Smooth muscle cell (in vitro differentiated cells): ENCODE data around the gene CEACAM7. TPM values are rescaled to one million over a fixed set of nuclear protein-coding genes. Genes with fewer than 3 reads are reported as not detected.

Experiments
- DNase-seq: peaks from one replicate; lab custom pipeline; 2025; ENCODE audit not compliant: unreplicated experiment; lab: John Stamatoyannopoulos, UW
- H2AFZ ChIP-seq: fragments of 200-600 bp; sonication (generic); 2 replicates; pipeline ENCODE4 v1.6.0; 2016; ENCODE audit warnings: antibody characterized with exemption, low read depth, mild to moderate bottlenecking
- H3F3A ChIP-seq: fragments of 200-600 bp; sonication (generic); 2 replicates; pipeline ENCODE4 v1.6.0; 2017; ENCODE audit warnings: antibody characterized with exemption, low read depth
- H3K27ac ChIP-seq: fragments of 200-600 bp; sonication (generic); 2 replicates; pipeline ENCODE4 v1.5.1; 2016; ENCODE audit warnings: low read depth, mild to moderate bottlenecking
- H3K27me3 ChIP-seq: fragments of 200-600 bp; sonication (generic); 2 replicates; pipeline ENCODE4 v1.6.1; 2016; ENCODE audit warnings: low read depth, mild to moderate bottlenecking
- H3K36me3 ChIP-seq: fragments of 200-600 bp; sonication (generic); 2 replicates; pipeline ENCODE4 v1.5.1; 2016; ENCODE audit warnings: low read depth
- H3K4me1 ChIP-seq: fragments of 200-600 bp; sonication (generic); 2 replicates; pipeline ENCODE4 v1.5.1; 2016; ENCODE audit warnings: low read depth
- H3K4me2 ChIP-seq: fragments of 200-600 bp; sonication (generic); 2 replicates; pipeline ENCODE4 v1.6.0; 2016; ENCODE audit warnings: mild to moderate bottlenecking
- H3K4me3 ChIP-seq: fragments of 200-600 bp; sonication (generic); 2 replicates; pipeline ENCODE4 v1.5.1; 2016; ENCODE audit warnings: mild to moderate bottlenecking
- H3K79me2 ChIP-seq: fragments of 200-600 bp; sonication (generic); 2 replicates; pipeline ENCODE4 v1.6.0; 2016; ENCODE audit warnings: low read depth, mild to moderate bottlenecking
- H3K9ac ChIP-seq: fragments of 200-600 bp; sonication (generic); 2 replicates; pipeline ENCODE4 v1.6.0; 2016; ENCODE audit warnings: low read depth
- H3K9me3 ChIP-seq: fragments of 200-600 bp; sonication (generic); replicated peaks from 2 replicates; pipeline ENCODE4 v1.5.1; 2016; ENCODE audit warnings: low read depth
- H4K20me1 ChIP-seq: fragments of 200-600 bp; sonication (generic); 2 replicates; pipeline ENCODE4 v1.6.0; 2016; ENCODE audit warnings: low read depth
- WGBS: methylation state at CpG from one replicate; pipeline ENCODE4 v1.1.7; 2016; ENCODE audit warnings: low lambda C conversion rate; 5-methylcytosine and 5-hydroxymethylcytosine counted together
- polyA plus RNA-seq: library from polyadenylated mRNA; unstranded; fragments of >200 nt; fragmentation: Nextera tagmentation; extraction: Ambion mirVana; gene quantifications from 2 replicates; pipeline ENCODE4 v1.2.1, GENCODE V29; 2016
- total RNA-seq: library from RNA; depleted of rRNA; stranded (reverse); fragments of >200 nt; gene quantifications from 2 replicates; pipeline ENCODE4 v1.2.3, GENCODE V29; 2014
- TF ChIP-seq, protein P1 (sequence below): fragments of 200-600 bp; sonication (generic); IDR thresholded peaks from 2 replicates; pipeline ENCODE4 v1.5.1; 2017; ENCODE audit warnings: borderline replicate concordance, mild to moderate bottlenecking, antibody characterized with exemption; ENCODE audit not compliant: insufficient read depth, poor library complexity, severe bottlenecking

Gene CEACAM7
- total and polyA plus RNA-seq, 2 experiments from 2014 or later = not detected

GRCh38 chr19:41688687-41689086, 617 bp upstream of the CEACAM7 start:
- Histone ChIP-seq H3K4me2 (no peak overlapping the region), H3F3A (no peaks in the 10 kb centered on the region), H3K27ac (no peak overlapping the region), H3K9me3 (peaks cover 2% of the 10 kb centered on the region), H4K20me1 (no peaks in the 10 kb centered on the region), H3K27me3 (no peaks in the 10 kb centered on the region), H3K4me1 (no peaks in the 10 kb centered on the region), H3K9ac (no peak overlapping the region), H2AFZ (no peak overlapping the region), H3K79me2 (no peaks in the 10 kb centered on the region), H3K36me3 (no peaks in the 10 kb centered on the region), H3K4me3 (no peak overlapping the region)
- DNase-seq = no peak
- TF ChIP-seq, protein P1, sequence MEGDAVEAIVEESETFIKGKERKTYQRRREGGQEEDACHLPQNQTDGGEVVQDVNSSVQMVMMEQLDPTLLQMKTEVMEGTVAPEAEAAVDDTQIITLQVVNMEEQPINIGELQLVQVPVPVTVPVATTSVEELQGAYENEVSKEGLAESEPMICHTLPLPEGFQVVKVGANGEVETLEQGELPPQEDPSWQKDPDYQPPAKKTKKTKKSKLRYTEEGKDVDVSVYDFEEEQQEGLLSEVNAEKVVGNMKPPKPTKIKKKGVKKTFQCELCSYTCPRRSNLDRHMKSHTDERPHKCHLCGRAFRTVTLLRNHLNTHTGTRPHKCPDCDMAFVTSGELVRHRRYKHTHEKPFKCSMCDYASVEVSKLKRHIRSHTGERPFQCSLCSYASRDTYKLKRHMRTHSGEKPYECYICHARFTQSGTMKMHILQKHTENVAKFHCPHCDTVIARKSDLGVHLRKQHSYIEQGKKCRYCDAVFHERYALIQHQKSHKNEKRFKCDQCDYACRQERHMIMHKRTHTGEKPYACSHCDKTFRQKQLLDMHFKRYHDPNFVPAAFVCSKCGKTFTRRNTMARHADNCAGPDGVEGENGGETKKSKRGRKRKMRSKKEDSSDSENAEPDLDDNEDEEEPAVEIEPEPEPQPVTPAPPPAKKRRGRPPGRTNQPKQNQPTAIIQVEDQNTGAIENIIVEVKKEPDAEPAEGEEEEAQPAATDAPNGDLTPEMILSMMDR = no peak
- WGBS = 62% methylated on average over 4 of the region's 4 CpGs

GRCh38 chr19:41687419-41687818, 651 bp downstream of the CEACAM7 start:
- Histone ChIP-seq H3K4me1 (no peaks in the 10 kb centered on the region), H3K27me3 (no peaks in the 10 kb centered on the region), H3K36me3 (no peaks in the 10 kb centered on the region), H2AFZ (no peak overlapping the region), H4K20me1 (no peaks in the 10 kb centered on the region), H3K27ac (no peak overlapping the region), H3K4me3 (no peak overlapping the region), H3K79me2 (no peaks in the 10 kb centered on the region), H3K9me3 (peaks cover 3% of the 10 kb centered on the region), H3K9ac (no peak overlapping the region), H3F3A (no peaks in the 10 kb centered on the region), H3K4me2 (no peak overlapping the region)
- 76% methylated on average over 3 of the region's 3 CpGs for whole genome bisulfite sequencing
- no peak for DNase-seq
- TF ChIP-seq, protein P1 = no peak

- no peaks in the 10 kb centered on the region for H3K4me1 ChIP-seq
- no peaks in the 10 kb centered on the region for H3K36me3 ChIP-seq
- DNase-seq = no peak
- no peaks in the 10 kb centered on the region for H4K20me1 ChIP-seq
- H3K4me3 ChIP-seq = no peak overlapping the region
- no peaks in the 10 kb centered on the region for H3K79me2 ChIP-seq
- no peak overlapping the region for H3K4me2 ChIP-seq
- H2AFZ ChIP-seq = no peak overlapping the region
- TF ChIP-seq, protein P1 = no peak
- peaks cover 20% of the 10 kb centered on the region for H3K9me3 ChIP-seq
- no peaks in the 10 kb centered on the region for H3K27me3 ChIP-seq
- WGBS = 48% methylated on average over 6 of the region's 6 CpGs
- H3F3A ChIP-seq = no peaks in the 10 kb centered on the region
- H3K27ac ChIP-seq = no peak overlapping the region
- H3K9ac ChIP-seq = no peak overlapping the region
Measured at GRCh38 chr19:41682437-41682836, 5.6 kb downstream of the CEACAM7 start.

DNA sequence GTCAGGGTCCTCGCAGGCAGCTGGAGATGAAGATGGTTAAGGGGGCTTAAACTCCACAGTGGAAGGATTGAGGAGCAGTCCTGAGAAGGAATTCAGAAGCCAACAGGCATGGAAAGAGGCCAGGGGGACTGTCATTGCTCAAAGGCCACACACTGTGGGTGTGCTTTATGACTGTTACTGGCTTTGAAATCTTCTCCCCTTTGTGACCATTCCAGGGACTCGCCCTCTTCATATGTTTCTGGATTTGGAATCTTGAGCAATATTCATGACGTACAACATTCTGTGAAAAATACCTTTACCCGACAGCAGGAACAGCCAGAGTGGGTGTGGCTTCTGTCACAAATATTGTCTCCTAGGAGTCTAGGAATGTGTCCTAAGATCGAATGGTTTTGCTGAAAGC, 16.6 kb downstream of the CEACAM7 start:
- Histone ChIP-seq H3K36me3 (no peaks in the 10 kb centered on the region), H3K4me3 (no peak overlapping the region), H3K9me3 (peaks cover 3% of the 10 kb centered on the region), H3K9ac (no peak overlapping the region), H2AFZ (no peak overlapping the region), H3K4me1 (no peaks in the 10 kb centered on the region), H3K27ac (no peak overlapping the region), H3K27me3 (no peaks in the 10 kb centered on the region), H3F3A (no peaks in the 10 kb centered on the region), H3K79me2 (no peaks in the 10 kb centered on the region), H4K20me1 (no peaks in the 10 kb centered on the region), H3K4me2 (no peak overlapping the region)
- TF ChIP-seq, protein P1 = no peak
- 69% methylated on average over 5 of the region's 5 CpGs for whole genome bisulfite sequencing
- no peak for DNase-seq
